ENCODE data around the gene CLCA4.

CLCA4 gene

GRCh38 chr1:86557739-86558138 is 10.9 kb downstream of the CLCA4 start:
- no peak overlapping the region for H3K4me2 ChIP-seq (ENCODE audit: low read length, poor library complexity, severe bottlenecking)
- H2AFZ ChIP-seq (ENCODE audit: low read depth, low read length), result no peak overlapping the region
- peaks cover 17% of the 10 kb centered on the region for H3K9me3 ChIP-seq (ENCODE audit: control insufficient read depth, low read length)
- H2BK15ac ChIP-seq (ENCODE audit: low read depth, poor library complexity, severe bottlenecking), result no peak overlapping the region
- H3K14ac ChIP-seq (ENCODE audit: low read length in 2 of 2), result no peak overlapping the region
- H3K36me3 ChIP-seq (ENCODE audit: control insufficient read depth in 1 of 2, insufficient read depth in 2 of 2, low read depth in 1 of 2, low read length in 2 of 2), result no peaks in the 10 kb centered on the region
- no peak overlapping the region for H3K18ac ChIP-seq (ENCODE audit: low read depth in 1 of 2, low read length in 2 of 2)
- H2BK120ac ChIP-seq (ENCODE audit: low read depth, low read length), result no peak overlapping the region
- H4K91ac ChIP-seq (ENCODE audit: low read length), result no peak overlapping the region
- no peaks in the 10 kb centered on the region for H3K79me1 ChIP-seq (replicated peaks; ENCODE audit: low read length, poor library complexity, severe bottlenecking)
- no peak overlapping the region for H4K8ac ChIP-seq (ENCODE audit: low read length)
- H3K27ac ChIP-seq (ENCODE audit: low read length, poor library complexity, severe bottlenecking), result no peak overlapping the region
- H3K23ac ChIP-seq (ENCODE audit: low read length in 2 of 2), result no peak overlapping the region
- no peaks in the 10 kb centered on the region for H3K4me1 ChIP-seq (ENCODE audit: control insufficient read depth, insufficient read depth, low read depth, low read length)
- H3K9ac ChIP-seq (ENCODE audit: low read length), result no peak overlapping the region
- DNase-seq, result no peak
- no peak overlapping the region for H2BK5ac ChIP-seq (ENCODE audit: low read depth, low read length, poor library complexity, severe bottlenecking)
- H2AK5ac ChIP-seq (ENCODE audit: low read length, severe bottlenecking), result no peak overlapping the region
- WGBS, result 93% methylated on average over 2 of the region's 2 CpGs
- no peak overlapping the region for H3K4me3 ChIP-seq (ENCODE audit: insufficient read depth in 1 of 2, low read depth in 1 of 2, low read length in 2 of 2)
- H3K4ac ChIP-seq (ENCODE audit: low read depth in 1 of 2, low read length in 2 of 2), result no peak overlapping the region
- peaks cover 0 to 8% of the 10 kb centered on the region in 2 experiments for H3K27me3 ChIP-seq (ENCODE audit: control insufficient read depth in 1 of 2, insufficient read depth in 1 of 2, low read length in 2 of 2)
- no peak overlapping the region for H2BK12ac ChIP-seq (ENCODE audit: low read length in 2 of 2)

GRCh38 chr1:86563849-86564248 is 17.0 kb downstream of the CLCA4 start:
- Histone ChIP-seq H2BK12ac (ENCODE audit: low read length in 2 of 2) (no peak overlapping the region), H3K23ac (ENCODE audit: low read length in 2 of 2) (no peak overlapping the region), H2BK120ac (ENCODE audit: low read depth, low read length) (no peak overlapping the region), H3K36me3 (ENCODE audit: control insufficient read depth in 1 of 2, insufficient read depth in 2 of 2, low read depth in 1 of 2, low read length in 2 of 2) (no peaks in the 10 kb centered on the region), H3K4me1 (ENCODE audit: control insufficient read depth, insufficient read depth, low read depth, low read length) (no peaks in the 10 kb centered on the region), H3K79me1 (replicated peaks; ENCODE audit: low read length, poor library complexity, severe bottlenecking) (no peaks in the 10 kb centered on the region), H3K27ac (ENCODE audit: low read length, poor library complexity, severe bottlenecking) (no peak overlapping the region), H4K91ac (ENCODE audit: low read length) (no peak overlapping the region), H3K14ac (ENCODE audit: low read length in 2 of 2) (no peak overlapping the region), H2AFZ (ENCODE audit: low read depth, low read length) (no peak overlapping the region), H2BK15ac (ENCODE audit: low read depth, poor library complexity, severe bottlenecking) (no peak overlapping the region), H3K4me3 (ENCODE audit: insufficient read depth in 1 of 2, low read depth in 1 of 2, low read length in 2 of 2) (no peak overlapping the region), H3K4ac (ENCODE audit: low read depth in 1 of 2, low read length in 2 of 2) (no peak overlapping the region), H3K9me3 (ENCODE audit: control insufficient read depth, low read length) (peaks cover 2% of the 10 kb centered on the region), H4K8ac (ENCODE audit: low read length) (no peak overlapping the region), H3K4me2 (ENCODE audit: low read length, poor library complexity, severe bottlenecking) (no peak overlapping the region), H2BK5ac (ENCODE audit: low read depth, low read length, poor library complexity, severe bottlenecking) (no peak overlapping the region), H3K18ac (ENCODE audit: low read depth in 1 of 2, low read length in 2 of 2) (no peak overlapping the region), H2AK5ac (ENCODE audit: low read length, severe bottlenecking) (no peak overlapping the region), H3K27me3 (ENCODE audit: control insufficient read depth in 1 of 2, insufficient read depth in 1 of 2, low read length in 2 of 2) (peaks cover 3 to 8% of the 10 kb centered on the region in 2 experiments), H3K9ac (ENCODE audit: low read length) (no peak overlapping the region)
- DNase-seq, result no peak
- WGBS, result no CpG with 5 or more reads among the region's 1 CpG

- no peak overlapping the region for H3K27ac ChIP-seq (ENCODE audit: low read length, poor library complexity, severe bottlenecking)
- no peak overlapping the region for H3K18ac ChIP-seq (ENCODE audit: low read depth in 1 of 2, low read length in 2 of 2)
- H4K91ac ChIP-seq (ENCODE audit: low read length), result no peak overlapping the region
- DNase-seq, result no peak
- H3K27me3 ChIP-seq (ENCODE audit: control insufficient read depth in 1 of 2, insufficient read depth in 1 of 2, low read length in 2 of 2), result peaks cover under 1 to 9% of the 10 kb centered on the region in 2 experiments
- H3K9me3 ChIP-seq (ENCODE audit: control insufficient read depth, low read length), result no peaks in the 10 kb centered on the region
- WGBS, result 100% methylated on average over 1 of the region's 3 CpGs
- H4K8ac ChIP-seq (ENCODE audit: low read length), result no peak overlapping the region
- no peak overlapping the region for H3K4me3 ChIP-seq (ENCODE audit: insufficient read depth in 1 of 2, low read depth in 1 of 2, low read length in 2 of 2)
- H3K9ac ChIP-seq (ENCODE audit: low read length), result no peak overlapping the region
- no peak overlapping the region for H2BK12ac ChIP-seq (ENCODE audit: low read length in 2 of 2)
- no peak overlapping the region for H2AFZ ChIP-seq (ENCODE audit: low read depth, low read length)
- no peaks in the 10 kb centered on the region for H3K79me1 ChIP-seq (replicated peaks; ENCODE audit: low read length, poor library complexity, severe bottlenecking)
- H2BK120ac ChIP-seq (ENCODE audit: low read depth, low read length), result no peak overlapping the region
- no peak overlapping the region for H2BK5ac ChIP-seq (ENCODE audit: low read depth, low read length, poor library complexity, severe bottlenecking)
- H3K14ac ChIP-seq (ENCODE audit: low read length in 2 of 2), result no peak overlapping the region
- no peak overlapping the region for H3K4me2 ChIP-seq (ENCODE audit: low read length, poor library complexity, severe bottlenecking)
- H3K23ac ChIP-seq (ENCODE audit: low read length in 2 of 2), result no peak overlapping the region
- H3K4ac ChIP-seq (ENCODE audit: low read depth in 1 of 2, low read length in 2 of 2), result no peak overlapping the region
- no peak overlapping the region for H2BK15ac ChIP-seq (ENCODE audit: low read depth, poor library complexity, severe bottlenecking)
- H3K36me3 ChIP-seq (ENCODE audit: control insufficient read depth in 1 of 2, insufficient read depth in 2 of 2, low read depth in 1 of 2, low read length in 2 of 2), result no peaks in the 10 kb centered on the region
- H3K4me1 ChIP-seq (ENCODE audit: control insufficient read depth, insufficient read depth, low read depth, low read length), result no peaks in the 10 kb centered on the region
- H2AK5ac ChIP-seq (ENCODE audit: low read length, severe bottlenecking), result no peak overlapping the region
These were observed 20.5 kb downstream of the CLCA4 start for GRCh38 chr1:86567341-86567740.

- Histone ChIP-seq H2BK12ac (ENCODE audit: low read length in 2 of 2) (no peak overlapping the region), H3K9ac (ENCODE audit: low read length) (no peak overlapping the region), H2BK120ac (ENCODE audit: low read depth, low read length) (no peak overlapping the region), H3K14ac (ENCODE audit: low read length in 2 of 2) (no peak overlapping the region), H3K27me3 (ENCODE audit: control insufficient read depth in 1 of 2, insufficient read depth in 1 of 2, low read length in 2 of 2) (peaks cover 0 to 9% of the 10 kb centered on the region in 2 experiments), H3K4me1 (ENCODE audit: control insufficient read depth, insufficient read depth, low read depth, low read length) (no peaks in the 10 kb centered on the region), H4K91ac (ENCODE audit: low read length) (no peak overlapping the region), H3K18ac (ENCODE audit: low read depth in 1 of 2, low read length in 2 of 2) (no peak overlapping the region), H2BK15ac (ENCODE audit: low read depth, poor library complexity, severe bottlenecking) (no peak overlapping the region), H3K4ac (ENCODE audit: low read depth in 1 of 2, low read length in 2 of 2) (no peak overlapping the region), H3K23ac (ENCODE audit: low read length in 2 of 2) (no peak overlapping the region), H2AFZ (ENCODE audit: low read depth, low read length) (no peak overlapping the region), H3K4me3 (ENCODE audit: insufficient read depth in 1 of 2, low read depth in 1 of 2, low read length in 2 of 2) (no peak overlapping the region), H3K9me3 (ENCODE audit: control insufficient read depth, low read length) (no peaks in the 10 kb centered on the region), H3K79me1 (replicated peaks; ENCODE audit: low read length, poor library complexity, severe bottlenecking) (no peaks in the 10 kb centered on the region), H2BK5ac (ENCODE audit: low read depth, low read length, poor library complexity, severe bottlenecking) (no peak overlapping the region), H3K27ac (ENCODE audit: low read length, poor library complexity, severe bottlenecking) (no peak overlapping the region), H4K8ac (ENCODE audit: low read length) (no peak overlapping the region), H2AK5ac (ENCODE audit: low read length, severe bottlenecking) (no peak overlapping the region), H3K4me2 (ENCODE audit: low read length, poor library complexity, severe bottlenecking) (no peak overlapping the region), H3K36me3 (ENCODE audit: control insufficient read depth in 1 of 2, insufficient read depth in 2 of 2, low read depth in 1 of 2, low read length in 2 of 2) (no peaks in the 10 kb centered on the region)
- 92% methylated on average over 2 of the region's 3 CpGs for WGBS
- DNase-seq, result no peak
These were observed 21.0 kb downstream of the CLCA4 start for GRCh38 chr1:86567878-86568277.
